Mucosa of rectum (tissue), 2 donors: ENCODE data around the gene ADAMTS5.

Experiments
- H3K27ac ChIP-seq, 2 donors: one replicate each; pipeline ENCODE4 v1.7.0; 2013; ENCODE audit warnings: inconsistent platforms in 2 of 2, low read depth in 2 of 2, low read length in 2 of 2
- H3K27me3 ChIP-seq, 2 donors: one replicate each; pipeline ENCODE4 v1.7.0; 2013; ENCODE audit warnings: low read length in 2 of 2; ENCODE audit not compliant: control insufficient read depth in 2 of 2, insufficient read depth in 2 of 2
- H3K36me3 ChIP-seq, 2 donors: one replicate each; pipeline ENCODE4 v1.7.0; 2013; ENCODE audit warnings: low read length in 2 of 2; ENCODE audit not compliant: control insufficient read depth in 2 of 2, insufficient read depth in 2 of 2
- H3K4me1 ChIP-seq, 2 donors: one replicate each; pipeline ENCODE4 v1.7.0; 2013; ENCODE audit warnings: low read length in 2 of 2, mild to moderate bottlenecking in 1 of 2; ENCODE audit not compliant: control insufficient read depth in 2 of 2, insufficient read depth in 2 of 2
- H3K4me3 ChIP-seq, 2 donors: one replicate each; pipeline ENCODE4 v1.7.0; 2013; ENCODE audit warnings: low read length in 2 of 2
- H3K9ac ChIP-seq, 2 donors: one replicate each; pipeline ENCODE4 v1.7.0; 2013; ENCODE audit warnings: low read length in 2 of 2, low read depth in 1 of 2, mild to moderate bottlenecking in 1 of 2
- H3K9me3 ChIP-seq, 2 donors: one replicate each; pipeline ENCODE4 v1.7.0; 2013; ENCODE audit warnings: low read length in 2 of 2; ENCODE audit not compliant: control insufficient read depth in 2 of 2
- donor health status: healthy.
- donor health status: Normal muscosa, but diverticular disease.

The ADAMTS5 gene

DNA sequence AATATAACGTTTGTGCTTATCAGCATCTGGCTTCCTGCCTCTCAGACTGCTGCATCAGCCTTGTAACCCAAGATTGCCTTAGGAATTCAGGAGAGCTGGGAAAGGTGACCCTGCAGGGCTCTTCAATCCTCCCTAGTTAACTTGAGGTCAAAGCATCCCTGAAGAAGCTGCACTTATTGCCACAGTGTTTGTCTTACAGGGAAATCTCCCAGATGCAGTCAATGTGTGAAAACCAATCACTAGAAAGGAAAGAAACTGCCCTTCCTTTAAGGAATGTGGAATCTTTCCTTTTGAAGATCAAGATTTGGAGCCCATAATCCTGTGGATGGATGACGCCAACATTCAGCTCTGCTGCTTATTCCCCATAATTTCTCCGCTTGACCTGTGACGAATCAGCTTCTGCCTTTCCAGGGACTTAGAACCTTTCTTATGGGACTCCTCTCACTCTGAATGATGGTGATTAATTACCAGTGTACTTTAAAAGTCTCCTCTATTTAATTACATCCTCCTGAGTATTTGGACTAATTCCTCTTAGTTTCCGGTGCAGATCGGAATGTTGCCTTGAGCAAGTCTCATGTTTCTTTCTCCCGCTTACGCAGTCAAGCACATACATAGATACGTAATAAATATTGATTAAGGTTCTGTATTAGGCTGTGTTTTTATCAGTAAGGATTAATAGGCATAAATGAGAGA is 14.4 kb downstream of the ADAMTS5 start:
- Histone ChIP-seq H3K4me3 (no peak overlapping the region), H3K36me3 (no peaks in the 10 kb centered on the region), H3K4me1 (no peaks in the 10 kb centered on the region), H3K9me3 (no peaks in the 10 kb centered on the region), H3K27me3 (no peaks in the 10 kb centered on the region), H3K27ac (no peak overlapping the region), H3K9ac (no peak overlapping the region)

DNA sequence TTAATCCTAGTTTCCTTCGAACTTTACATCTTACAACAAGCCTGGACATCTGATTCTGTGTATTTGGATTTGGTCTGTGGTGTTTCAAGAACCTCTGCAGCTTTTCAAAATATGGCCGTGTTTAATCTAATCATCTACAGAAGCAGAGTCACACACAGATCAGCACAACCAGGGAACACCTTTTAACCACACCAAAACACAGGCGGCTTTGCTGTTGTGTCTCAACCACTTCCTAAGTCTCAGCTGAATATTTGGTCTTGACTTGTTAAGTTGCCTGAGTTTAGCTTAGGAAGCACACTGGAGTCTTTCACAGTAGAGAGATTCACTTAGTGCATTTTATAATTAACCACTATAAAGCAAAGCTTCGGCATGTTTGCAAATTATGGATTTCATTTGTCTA is 17.1 kb downstream of the ADAMTS5 start:
- H3K4me3 ChIP-seq: no peak overlapping the region
- H3K9me3 ChIP-seq: no peaks in the 10 kb centered on the region
- H3K27ac ChIP-seq: no peak overlapping the region
- no peaks in the 10 kb centered on the region for H3K27me3 ChIP-seq
- H3K4me1 ChIP-seq: peaks cover 0 to 2% of the 10 kb centered on the region in 2 donors
- H3K36me3 ChIP-seq: no peaks in the 10 kb centered on the region
- H3K9ac ChIP-seq: no peak overlapping the region

DNA sequence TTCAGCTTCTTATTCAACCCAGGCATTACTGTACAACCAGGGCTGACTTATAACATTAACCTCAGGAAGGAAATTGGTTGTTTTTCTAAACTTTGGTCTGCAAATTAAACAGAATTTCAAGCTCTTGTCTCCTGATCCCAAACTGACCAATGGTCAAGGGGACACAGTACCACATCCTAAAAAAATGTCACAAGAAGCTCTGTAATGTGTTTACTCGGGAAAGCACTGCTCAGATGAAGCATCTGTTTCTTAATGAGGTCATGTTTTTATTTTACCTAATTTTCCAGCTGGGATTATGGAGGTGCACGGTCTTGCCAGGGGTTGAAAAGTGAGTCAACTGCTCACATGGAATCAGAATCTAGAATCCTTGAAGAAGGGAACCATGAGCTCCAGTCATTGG is 18.7 kb downstream of the ADAMTS5 start:
- peaks cover 0 to 2% of the 10 kb centered on the region in 2 donors for H3K4me1 ChIP-seq
- H3K27me3 ChIP-seq: no peaks in the 10 kb centered on the region
- no peak overlapping the region for H3K27ac ChIP-seq
- H3K9ac ChIP-seq: no peak overlapping the region
- no peaks in the 10 kb centered on the region for H3K36me3 ChIP-seq
- no peak overlapping the region for H3K4me3 ChIP-seq
- no peaks in the 10 kb centered on the region for H3K9me3 ChIP-seq

DNA sequence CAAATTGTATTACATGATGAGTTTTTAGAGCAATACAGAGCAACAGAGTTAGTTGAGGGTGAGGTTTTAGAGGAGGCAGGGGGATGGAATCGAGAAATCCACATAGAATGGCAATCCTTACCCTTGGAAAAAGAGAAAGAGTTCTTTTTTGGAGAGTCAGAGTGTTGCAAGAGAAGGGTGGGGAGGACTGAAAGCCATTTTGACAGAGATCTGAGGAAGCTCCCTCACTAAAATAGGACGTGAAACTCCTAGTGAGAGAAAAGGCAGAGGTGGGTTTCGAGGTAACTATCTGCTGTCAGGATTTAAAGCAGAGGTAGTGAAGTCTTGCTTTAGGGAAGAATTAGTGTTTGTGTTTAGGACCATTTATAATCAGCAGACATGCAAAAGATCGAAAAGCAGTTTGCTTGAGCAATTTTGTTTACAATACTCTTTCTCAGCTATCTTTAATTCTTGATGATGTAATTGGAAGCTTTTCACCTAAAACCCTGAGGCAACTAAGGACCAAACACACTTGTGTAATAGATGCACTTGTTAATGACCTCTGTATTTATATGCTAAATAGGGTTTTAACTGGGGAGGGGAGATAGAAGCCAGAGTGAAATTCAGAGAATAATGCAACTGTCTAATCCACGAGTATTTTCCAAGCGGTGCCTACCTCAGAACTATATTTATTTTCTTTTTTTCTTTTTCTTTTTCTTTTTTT is 20.0 kb downstream of the ADAMTS5 start:
- Histone ChIP-seq H3K4me3 (no peak overlapping the region), H3K9me3 (no peaks in the 10 kb centered on the region), H3K4me1 (peaks cover 0 to 2% of the 10 kb centered on the region in 2 donors), H3K36me3 (no peaks in the 10 kb centered on the region), H3K27ac (no peak overlapping the region), H3K27me3 (no peaks in the 10 kb centered on the region), H3K9ac (no peak overlapping the region)

DNA sequence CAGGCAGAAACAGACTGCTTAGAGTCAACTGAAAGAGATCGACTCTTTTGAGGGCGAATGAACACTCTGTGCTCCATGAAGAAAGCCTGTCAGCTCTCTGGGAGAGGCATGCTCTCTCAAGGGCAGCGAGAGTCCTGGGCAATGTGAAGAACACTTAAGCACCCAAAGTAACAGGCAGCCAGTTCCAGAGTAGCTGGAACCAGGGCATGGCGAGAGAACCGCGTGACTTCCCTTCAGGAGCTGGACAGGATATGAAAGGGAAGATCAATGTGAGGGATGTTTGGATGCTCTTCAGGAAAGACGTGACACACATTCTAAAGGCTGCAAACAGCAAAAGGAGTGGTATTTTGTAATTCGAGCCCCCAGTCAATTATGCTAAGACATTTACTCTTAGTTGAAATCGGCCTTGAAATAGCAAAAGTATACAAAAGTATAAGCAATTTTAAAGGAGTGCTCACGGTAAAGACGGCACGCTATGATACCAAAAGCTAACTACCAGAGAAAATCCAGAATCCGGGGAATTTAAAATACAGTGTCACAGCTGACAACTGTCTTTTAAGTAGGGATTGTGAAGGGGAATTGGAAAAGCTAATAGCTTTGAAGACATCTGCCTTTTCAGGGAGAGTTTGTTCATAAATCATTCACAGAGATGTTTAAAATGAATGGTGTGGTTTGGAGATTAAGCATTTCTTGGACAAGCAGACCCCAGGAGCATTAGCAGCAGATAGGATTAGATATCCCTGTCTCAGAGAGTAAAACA is 20.8 kb downstream of the ADAMTS5 start:
- Histone ChIP-seq H3K9me3 (no peaks in the 10 kb centered on the region), H3K27me3 (no peaks in the 10 kb centered on the region), H3K27ac (no peak overlapping the region), H3K9ac (no peak overlapping the region), H3K4me1 (peaks cover 0 to 2% of the 10 kb centered on the region in 2 donors), H3K4me3 (no peak overlapping the region), H3K36me3 (no peaks in the 10 kb centered on the region)

DNA sequence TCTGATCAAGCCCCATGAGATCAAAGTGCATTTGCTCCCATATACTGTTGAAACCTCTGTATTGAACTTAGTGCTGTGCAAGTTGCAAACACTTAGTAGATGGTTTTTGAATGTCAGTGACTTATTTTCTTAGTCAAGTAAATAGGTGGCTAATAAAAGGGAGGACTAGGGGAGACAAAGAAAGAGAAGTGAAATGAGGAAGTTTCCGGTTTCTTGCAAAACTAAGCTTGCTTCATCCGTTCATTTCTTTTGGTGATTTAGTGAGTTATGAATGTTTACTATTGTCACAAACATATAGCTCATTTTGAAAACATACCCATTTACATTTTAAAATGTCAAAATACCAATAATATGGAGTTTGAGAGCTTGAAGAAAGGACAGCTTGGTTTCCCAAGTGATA is 23.0 kb downstream of the ADAMTS5 start:
- Histone ChIP-seq H3K27me3 (no peaks in the 10 kb centered on the region), H3K27ac (no peak overlapping the region), H3K4me1 (peaks cover 0 to 2% of the 10 kb centered on the region in 2 donors), H3K36me3 (no peaks in the 10 kb centered on the region), H3K9ac (no peak overlapping the region), H3K9me3 (no peaks in the 10 kb centered on the region), H3K4me3 (no peak overlapping the region)

DNA sequence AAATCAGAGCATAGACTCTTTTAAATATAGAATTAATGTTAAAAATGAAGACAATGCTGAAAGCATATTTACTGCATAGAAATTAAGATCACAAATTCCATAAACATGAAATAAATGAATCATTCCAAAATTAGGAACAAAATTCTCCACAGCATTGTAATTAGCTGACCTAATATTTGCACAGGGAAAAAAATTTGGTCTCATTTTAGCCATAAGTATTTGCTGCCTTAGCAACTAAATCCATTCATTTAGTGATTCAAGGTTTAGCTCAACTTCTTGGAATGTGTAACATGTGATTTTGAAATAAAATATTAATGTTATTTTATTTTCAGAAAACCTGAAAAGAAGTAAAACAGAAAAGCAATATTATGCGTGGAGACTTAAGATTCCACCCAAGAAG is 25.5 kb downstream of the ADAMTS5 start:
- no peaks in the 10 kb centered on the region for H3K36me3 ChIP-seq
- H3K4me1 ChIP-seq: no peaks in the 10 kb centered on the region
- H3K27me3 ChIP-seq: no peaks in the 10 kb centered on the region
- no peaks in the 10 kb centered on the region for H3K9me3 ChIP-seq
- no peak overlapping the region for H3K27ac ChIP-seq
- no peak overlapping the region for H3K4me3 ChIP-seq
- H3K9ac ChIP-seq: no peak overlapping the region

DNA sequence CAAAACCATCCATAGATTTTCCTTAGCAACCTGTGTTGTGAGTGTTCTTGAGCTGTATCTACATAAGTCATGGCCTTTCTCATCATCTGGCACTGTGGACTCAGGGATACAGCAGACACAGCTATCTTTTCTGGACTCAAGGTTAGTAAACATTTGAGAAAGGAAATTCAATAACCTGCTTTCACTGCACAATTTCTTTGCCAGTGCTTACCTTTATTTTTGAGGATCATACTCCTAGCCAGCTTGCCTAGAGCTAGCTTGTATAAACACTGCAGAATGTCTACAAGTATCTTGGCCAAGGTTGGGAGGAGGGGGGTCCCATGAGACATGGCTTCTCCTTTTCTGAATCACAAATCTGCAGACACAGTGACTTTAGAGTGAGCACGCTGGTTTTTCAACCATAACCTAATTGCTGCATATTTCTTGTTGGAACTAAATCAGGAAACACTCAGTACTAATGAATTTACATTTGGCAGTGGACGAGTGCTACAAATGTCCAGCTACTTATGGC is 27.2 kb downstream of the ADAMTS5 start:
- Histone ChIP-seq H3K4me3 (no peak overlapping the region), H3K36me3 (no peaks in the 10 kb centered on the region), H3K9ac (no peak overlapping the region), H3K27ac (no peak overlapping the region), H3K4me1 (no peaks in the 10 kb centered on the region), H3K9me3 (no peaks in the 10 kb centered on the region), H3K27me3 (no peaks in the 10 kb centered on the region)

DNA sequence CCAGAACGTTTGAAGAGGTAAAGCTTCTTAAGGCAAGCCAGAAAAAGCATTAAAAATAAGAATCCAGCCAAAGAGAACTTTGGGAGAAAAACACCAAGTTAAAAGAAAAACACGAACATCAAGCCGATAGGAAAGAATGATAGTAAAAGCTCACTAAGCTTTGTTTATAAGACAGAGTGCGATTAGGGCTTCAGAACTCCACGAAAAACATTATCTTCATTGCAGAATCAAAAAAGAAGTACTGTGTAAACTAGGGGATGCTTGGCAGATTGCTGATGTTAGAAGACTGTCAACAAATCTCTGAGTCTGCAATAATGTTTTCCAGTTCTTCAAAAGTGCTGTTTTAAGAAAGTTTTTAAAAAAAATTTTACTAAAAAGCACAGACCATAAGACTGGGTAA is 30.2 kb downstream of the ADAMTS5 start:
- Histone ChIP-seq H3K27me3 (no peaks in the 10 kb centered on the region), H3K27ac (no peak overlapping the region), H3K9ac (no peak overlapping the region), H3K4me3 (no peak overlapping the region), H3K36me3 (no peaks in the 10 kb centered on the region), H3K4me1 (no peaks in the 10 kb centered on the region), H3K9me3 (no peaks in the 10 kb centered on the region)

DNA sequence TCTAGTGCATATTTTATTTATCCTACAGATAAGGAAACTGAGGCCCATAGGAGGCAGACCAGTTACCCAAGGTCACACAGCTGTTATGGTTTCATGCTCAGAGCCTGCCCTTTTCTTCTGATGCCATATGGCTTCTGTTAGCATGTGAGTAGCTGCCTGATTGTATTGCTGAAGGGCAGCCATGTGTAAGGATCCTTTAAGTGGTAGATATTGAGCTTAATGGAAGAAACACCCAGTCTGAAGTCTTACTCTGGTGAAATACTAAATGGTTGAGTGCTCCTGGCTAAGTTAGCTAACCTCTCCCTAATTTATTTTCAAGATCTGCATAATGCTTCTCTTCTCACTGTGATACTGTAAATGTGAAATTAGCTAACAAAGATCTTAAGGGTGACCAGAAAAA is 30.9 kb downstream of the ADAMTS5 start:
- Histone ChIP-seq H3K4me1 (no peaks in the 10 kb centered on the region), H3K4me3 (no peak overlapping the region), H3K9ac (no peak overlapping the region), H3K27me3 (no peaks in the 10 kb centered on the region), H3K27ac (no peak overlapping the region), H3K36me3 (no peaks in the 10 kb centered on the region), H3K9me3 (no peaks in the 10 kb centered on the region)
